NCI-H460 (cell line): Measurements from ENCODE around the gene SPESP1. TPM values are rescaled to one million over a fixed set of nuclear protein-coding genes. Genes with fewer than 3 reads are reported as not detected.
"Not testable (repeated sequence)": the region's sequence is repeated elsewhere in the genome, so short reads cannot be mapped to it uniquely, and the experiment has no call there.

Source experiments
- DNase-seq: peaks from one replicate; pipeline ENCODE4 v3.0.0-alpha.2; 2016; ENCODE audit warnings: low read depth; ENCODE audit errors: extremely low read depth
- total RNA-seq: library from RNA; depleted of rRNA; stranded (reverse); fragments of >200 nt; shearing (Covaris generic); gene quantifications from 2 replicates; pipeline ENCODE4 v1.2.3, GENCODE V29; 2014

SPESP1 gene
- total RNA-seq, 1 experiment from 2014 or later = not detected

GRCh38 chr15:68958597-68958996 is 28.3 kb downstream of the SPESP1 start:
- DNase-seq = no peak

GRCh38 chr15:68962465-68962864 is 32.1 kb downstream of the SPESP1 start:
- DNase-seq = no peak

- DNase-seq = not testable (repeated sequence)
Observed at GRCh38 chr15:68963719-68964118, 33.4 kb downstream of the SPESP1 start.

GRCh38 chr15:68966996-68967395 is 36.7 kb downstream of the SPESP1 start:
- DNase-seq = no peak

- DNase-seq = no peak
Observed at GRCh38 chr15:68967948-68968347, 37.6 kb downstream of the SPESP1 start.

- DNase-seq = no peak
Observed at GRCh38 chr15:68969298-68969697, 39.0 kb downstream of the SPESP1 start.

- no peak for DNase-seq
Observed at GRCh38 chr15:68972201-68973065, 42.1 kb downstream of the SPESP1 start.

- DNase-seq = not testable (repeated sequence)
Observed at GRCh38 chr15:68975651-68976160, 45.4 kb downstream of the SPESP1 start.

GRCh38 chr15:68977426-68977825 is 47.1 kb downstream of the SPESP1 start:
- DNase-seq = not testable (repeated sequence)

- DNase-seq = no peak
Observed at GRCh38 chr15:68979006-68979405, 48.7 kb downstream of the SPESP1 start.

GRCh38 chr15:68979816-68980215 is 49.5 kb downstream of the SPESP1 start:
- DNase-seq = no peak

GRCh38 chr15:68980786-68981185 is 50.5 kb downstream of the SPESP1 start:
- DNase-seq = no peak

- DNase-seq = no peak
Observed at GRCh38 chr15:68981941-68982340, 51.6 kb downstream of the SPESP1 start.

- DNase-seq = no peak
Observed at GRCh38 chr15:68982976-68983563, 52.7 kb downstream of the SPESP1 start.

- DNase-seq = no peak
Observed at GRCh38 chr15:68983961-68984481, 53.7 kb downstream of the SPESP1 start.

- DNase-seq = no peak
Observed at GRCh38 chr15:68984586-68984985, 54.3 kb downstream of the SPESP1 start.

GRCh38 chr15:68985361-68985891 is 55.1 kb downstream of the SPESP1 start:
- no peak for DNase-seq

- DNase-seq = no peak
Observed at GRCh38 chr15:68986322-68986721, 56.0 kb downstream of the SPESP1 start.

- DNase-seq = no peak
Observed at GRCh38 chr15:68987120-68987519, 56.8 kb downstream of the SPESP1 start.

GRCh38 chr15:68987676-68988075 is 57.4 kb downstream of the SPESP1 start:
- DNase-seq = no peak

- DNase-seq = no peak
Observed at GRCh38 chr15:68989541-68990230, 59.4 kb downstream of the SPESP1 start.
